NK-92 treated with Interleukin-12 subunit alpha and Interleukin-12 subunit beta, amount 100 ng/mL, for 24 hours (cell line): ENCODE measurements around the gene SLC7A14.

Source experiments
- DNase-seq: peaks from one replicate; lab custom pipeline; 2025; lab: John Stamatoyannopoulos, UW

Gene SLC7A14

GRCh38 chr3:170426240-170426797, 159.6 kb downstream of the SLC7A14 start:
- DNase-seq, result no peak

- no peak for DNase-seq
Measured at GRCh38 chr3:170425491-170426239, 160.2 kb downstream of the SLC7A14 start.

- no peak for DNase-seq
Measured at GRCh38 chr3:170424879-170425278, 161.0 kb downstream of the SLC7A14 start.

- no peak for DNase-seq
Measured at GRCh38 chr3:170423001-170423615, 162.8 kb downstream of the SLC7A14 start.

GRCh38 chr3:170421758-170422157, 164.1 kb downstream of the SLC7A14 start:
- no peak for DNase-seq

GRCh38 chr3:170421111-170421641, 164.7 kb downstream of the SLC7A14 start:
- no peak for DNase-seq

GRCh38 chr3:170420307-170420821, 165.5 kb downstream of the SLC7A14 start:
- DNase-seq, result no peak

- DNase-seq, result no peak
Measured at GRCh38 chr3:170419557-170420087, 166.3 kb downstream of the SLC7A14 start.

GRCh38 chr3:170418422-170419398, 167.2 kb downstream of the SLC7A14 start, which contains the start of gene CLDN11:
Gene CLDN11, plus strand, starts transcription at chr3:170418868. Its CDS starts 199 bp downstream, at chr3:170419067.
- no peak for DNase-seq

- DNase-seq, result no peak
Measured at GRCh38 chr3:170417090-170417489, 168.8 kb downstream of the SLC7A14 start.

GRCh38 chr3:170414202-170414663, 171.6 kb downstream of the SLC7A14 start:
- no peak for DNase-seq

- DNase-seq, result no peak
Measured at GRCh38 chr3:170413291-170413690, 172.6 kb downstream of the SLC7A14 start.

- no peak for DNase-seq
Measured at GRCh38 chr3:170410428-170411029, 175.3 kb downstream of the SLC7A14 start.
